GM12873 (cell line): ENCODE data around the gene SLC25A12.

Source experiments
- CTCF ChIP-seq: IDR thresholded peaks from 2 replicates; pipeline ENCODE4 v1.5.1; 2012; ENCODE audit warnings: low read depth, mild to moderate bottlenecking, moderate library complexity, low read length, control low read depth; ENCODE audit not compliant: insufficient read depth; ENCODE audit errors: missing control alignments

The SLC25A12 gene

GRCh38 chr2:171864357-171864985 lies 29.6 kb downstream of the SLC25A12 start:
- TF ChIP-seq CTCF, result no peak

DNA sequence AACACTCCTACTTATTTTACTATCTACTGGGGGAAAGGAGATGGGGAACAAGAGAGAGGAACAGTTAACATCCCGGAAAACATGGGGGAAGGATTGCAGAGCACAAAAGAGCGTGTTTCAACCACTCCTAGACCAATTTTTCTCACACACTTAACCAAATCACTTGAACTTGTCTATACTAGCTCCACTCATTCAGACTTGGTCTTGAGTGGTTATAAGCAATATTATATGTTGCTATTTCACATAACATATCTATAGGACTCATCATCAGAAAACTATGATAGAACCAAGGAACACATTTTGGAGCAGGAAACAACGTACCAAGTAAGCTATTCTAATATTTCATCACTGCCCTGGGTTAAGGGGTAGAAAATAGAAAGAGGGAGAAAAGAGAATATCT lies 31.5 kb downstream of the SLC25A12 start:
- no peak for TF ChIP-seq CTCF

GRCh38 chr2:171858397-171858958 lies 35.6 kb downstream of the SLC25A12 start:
- no peak for TF ChIP-seq CTCF

DNA sequence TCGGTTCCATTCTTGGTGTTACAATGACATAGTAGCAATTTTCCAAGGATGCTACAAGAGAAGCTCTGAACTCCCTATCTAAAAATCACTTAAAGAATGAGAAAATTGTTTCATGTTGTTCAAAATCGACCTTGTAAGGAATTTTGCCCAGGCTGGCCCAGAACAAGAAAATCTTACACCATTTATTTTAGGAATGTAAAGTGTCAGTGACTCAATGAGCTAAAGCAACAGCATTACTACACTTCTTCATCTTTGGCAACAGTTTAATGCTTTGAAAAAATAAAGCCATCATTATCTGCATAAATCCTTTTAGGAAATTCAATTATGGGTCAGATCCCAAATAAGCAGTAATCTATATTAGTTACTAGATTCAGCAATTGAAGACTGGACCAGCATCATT lies 38.6 kb downstream of the SLC25A12 start:
- no peak for TF ChIP-seq CTCF

GRCh38 chr2:171852366-171852888 lies 41.6 kb downstream of the SLC25A12 start:
- TF ChIP-seq CTCF, result no peak

DNA sequence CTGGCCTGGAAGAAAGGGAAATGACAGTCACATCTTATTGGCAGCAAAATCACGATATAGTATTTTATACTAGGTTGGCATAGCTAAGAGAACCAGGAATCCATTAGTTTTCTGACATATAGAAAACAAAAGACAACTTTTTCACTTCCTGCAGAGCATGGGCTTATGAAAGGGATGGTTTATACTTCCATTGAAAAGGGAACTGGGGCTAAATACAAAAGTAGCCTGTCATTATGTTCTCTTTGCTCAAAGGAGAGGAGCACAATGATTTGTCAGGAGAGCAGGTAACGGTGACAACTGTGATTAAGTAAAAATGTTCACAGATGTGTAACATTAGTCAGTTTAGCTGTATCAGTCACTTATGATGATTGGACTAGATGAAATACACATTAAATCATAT lies 46.4 kb downstream of the SLC25A12 start:
- TF ChIP-seq CTCF, result no peak

DNA sequence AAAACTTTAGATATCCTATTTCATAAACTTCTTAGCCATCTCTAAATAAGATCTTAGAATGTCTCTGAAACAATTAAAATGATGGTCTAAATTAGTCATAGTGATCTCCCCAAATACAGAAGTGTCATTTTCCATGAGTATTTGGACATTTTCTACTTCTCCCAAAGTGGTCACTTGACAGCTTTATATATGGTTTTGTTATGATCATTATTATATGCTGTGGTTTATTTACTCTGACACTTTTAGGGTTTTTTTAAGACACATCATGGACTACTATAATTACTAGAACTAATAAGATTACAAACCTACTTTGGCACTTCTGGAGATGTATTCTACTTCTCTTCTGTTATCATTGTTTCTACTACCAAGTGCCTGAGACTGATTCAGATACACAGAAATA lies 47.1 kb downstream of the SLC25A12 start:
- no peak for TF ChIP-seq CTCF
